Measurements from ENCODE around the gene MAP4K4.
A peak's percentile ranks its signal among the peaks of the same experiment; 100 is the strongest.

Gene MAP4K4

DNA sequence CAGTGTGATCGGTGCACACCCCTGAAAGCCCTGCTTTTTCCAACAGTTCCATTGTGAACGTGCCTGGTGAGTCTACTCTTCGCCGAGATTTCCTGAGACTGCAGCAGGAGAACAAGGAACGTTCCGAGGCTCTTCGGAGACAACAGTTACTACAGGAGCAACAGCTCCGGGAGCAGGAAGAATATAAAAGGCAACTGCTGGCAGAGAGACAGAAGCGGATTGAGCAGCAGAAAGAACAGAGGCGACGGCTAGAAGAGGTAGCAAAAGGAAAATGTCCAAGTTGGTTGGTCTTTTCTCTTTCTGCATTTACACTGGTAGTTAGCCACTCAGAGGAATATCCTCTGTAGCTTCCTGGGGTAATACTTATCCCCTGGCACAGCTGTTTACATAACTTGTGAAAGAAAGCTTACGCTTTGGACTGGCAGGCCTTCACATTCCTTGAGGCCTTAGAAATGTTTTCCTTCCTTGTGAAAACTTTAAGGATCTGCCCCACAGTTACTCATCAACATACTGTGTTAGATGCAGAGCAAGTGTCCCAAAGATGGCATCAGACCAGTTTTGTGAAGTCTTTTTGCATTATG, 146.6 kb downstream of the MAP4K4 start:
- in situ Hi-C loops (cut with HindIII; ENCODE audit: low pct_ligation_motif_present, low sequenced_read_pairs): loop anchor here (25.0 kb wide), 1 partner anchor 407 kb away; no protein-coding TSS in a partner anchor
- Histone ChIP-seq H3K27ac (peak overlapping the region; percentile 59), H3K36me3 (replicated peaks) (peaks cover 66% of the 10 kb centered on the region), H3K4me3 (ENCODE audit: low read depth, low read length) (no peak overlapping the region), H3K27me3 (replicated peaks) (no peaks in the 10 kb centered on the region)
- TF ChIP-seq, protein P1, sequence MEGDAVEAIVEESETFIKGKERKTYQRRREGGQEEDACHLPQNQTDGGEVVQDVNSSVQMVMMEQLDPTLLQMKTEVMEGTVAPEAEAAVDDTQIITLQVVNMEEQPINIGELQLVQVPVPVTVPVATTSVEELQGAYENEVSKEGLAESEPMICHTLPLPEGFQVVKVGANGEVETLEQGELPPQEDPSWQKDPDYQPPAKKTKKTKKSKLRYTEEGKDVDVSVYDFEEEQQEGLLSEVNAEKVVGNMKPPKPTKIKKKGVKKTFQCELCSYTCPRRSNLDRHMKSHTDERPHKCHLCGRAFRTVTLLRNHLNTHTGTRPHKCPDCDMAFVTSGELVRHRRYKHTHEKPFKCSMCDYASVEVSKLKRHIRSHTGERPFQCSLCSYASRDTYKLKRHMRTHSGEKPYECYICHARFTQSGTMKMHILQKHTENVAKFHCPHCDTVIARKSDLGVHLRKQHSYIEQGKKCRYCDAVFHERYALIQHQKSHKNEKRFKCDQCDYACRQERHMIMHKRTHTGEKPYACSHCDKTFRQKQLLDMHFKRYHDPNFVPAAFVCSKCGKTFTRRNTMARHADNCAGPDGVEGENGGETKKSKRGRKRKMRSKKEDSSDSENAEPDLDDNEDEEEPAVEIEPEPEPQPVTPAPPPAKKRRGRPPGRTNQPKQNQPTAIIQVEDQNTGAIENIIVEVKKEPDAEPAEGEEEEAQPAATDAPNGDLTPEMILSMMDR (IDR thresholded peaks at IDR 0.05; ENCODE audit: low read depth, low read length, missing control alignments): no peak
- peak; percentile 69 for DNase-seq

DNA sequence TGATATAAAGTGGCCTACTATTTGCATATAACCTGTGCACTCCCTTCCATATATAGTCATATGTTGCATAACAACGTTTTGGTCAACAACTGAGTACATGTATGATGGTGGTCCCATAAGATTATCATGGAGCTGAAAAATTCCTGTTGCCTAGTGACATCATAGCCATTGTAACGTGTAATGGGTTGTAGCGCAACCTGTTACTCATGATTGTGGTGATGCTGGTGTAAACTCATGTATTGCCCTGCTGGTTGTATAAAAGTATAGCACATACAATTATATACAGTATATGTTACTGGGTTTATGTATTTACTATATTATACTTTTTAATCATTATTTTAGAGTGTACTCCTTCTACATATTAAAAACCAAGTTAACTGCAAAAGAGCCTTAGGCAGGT, 149.5 kb downstream of the MAP4K4 start:
- H3K36me3 ChIP-seq (replicated peaks): peaks cover 52% of the 10 kb centered on the region
- TF ChIP-seq, protein P1 (IDR thresholded peaks at IDR 0.05; ENCODE audit: low read depth, low read length, missing control alignments): no peak
- no peak for DNase-seq
- in situ Hi-C loops (cut with HindIII; ENCODE audit: low pct_ligation_motif_present, low sequenced_read_pairs): loop anchor here (25.0 kb wide), 1 partner anchor 410 kb away; no protein-coding TSS in a partner anchor
- no peaks in the 10 kb centered on the region for H3K27me3 ChIP-seq (replicated peaks)
- no peak overlapping the region for H3K27ac ChIP-seq
- no peak overlapping the region for H3K4me3 ChIP-seq (ENCODE audit: low read depth, low read length)

DNA sequence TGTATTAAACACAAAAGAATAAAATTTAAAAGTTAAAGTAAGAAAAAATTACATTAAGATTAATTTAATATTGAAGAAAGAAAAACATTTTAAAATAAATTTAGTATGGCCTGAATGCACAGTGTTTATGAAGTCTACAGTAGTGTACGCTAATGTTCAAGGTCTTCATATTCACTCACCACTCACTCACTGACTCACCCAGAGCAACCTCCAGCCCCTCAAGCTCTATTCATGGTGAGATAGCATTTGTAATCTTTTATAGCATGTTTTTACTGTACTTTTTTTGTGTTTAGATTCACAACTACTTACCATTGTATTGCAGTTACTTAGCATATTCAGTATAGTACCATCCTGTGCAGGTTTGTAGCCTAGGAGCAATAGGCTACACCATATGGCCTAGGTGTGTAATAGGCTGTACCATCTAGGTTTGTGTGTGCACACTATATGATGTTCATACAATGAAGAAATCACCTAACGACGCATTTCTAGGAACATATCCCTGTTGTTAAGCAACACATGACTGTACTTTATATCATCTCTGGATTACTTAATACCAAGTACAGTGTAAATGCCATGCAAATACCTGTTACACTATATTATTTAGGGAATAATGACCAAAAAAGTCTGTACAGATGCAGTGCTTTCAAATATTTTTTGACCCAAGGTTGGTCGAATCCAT, 150.3 kb downstream of the MAP4K4 start:
- H3K4me3 ChIP-seq (ENCODE audit: low read depth, low read length): no peak overlapping the region
- in situ Hi-C loops (cut with HindIII; ENCODE audit: low pct_ligation_motif_present, low sequenced_read_pairs): loop anchor here (25.0 kb wide), 1 partner anchor 410 kb away; no protein-coding TSS in a partner anchor

DNA sequence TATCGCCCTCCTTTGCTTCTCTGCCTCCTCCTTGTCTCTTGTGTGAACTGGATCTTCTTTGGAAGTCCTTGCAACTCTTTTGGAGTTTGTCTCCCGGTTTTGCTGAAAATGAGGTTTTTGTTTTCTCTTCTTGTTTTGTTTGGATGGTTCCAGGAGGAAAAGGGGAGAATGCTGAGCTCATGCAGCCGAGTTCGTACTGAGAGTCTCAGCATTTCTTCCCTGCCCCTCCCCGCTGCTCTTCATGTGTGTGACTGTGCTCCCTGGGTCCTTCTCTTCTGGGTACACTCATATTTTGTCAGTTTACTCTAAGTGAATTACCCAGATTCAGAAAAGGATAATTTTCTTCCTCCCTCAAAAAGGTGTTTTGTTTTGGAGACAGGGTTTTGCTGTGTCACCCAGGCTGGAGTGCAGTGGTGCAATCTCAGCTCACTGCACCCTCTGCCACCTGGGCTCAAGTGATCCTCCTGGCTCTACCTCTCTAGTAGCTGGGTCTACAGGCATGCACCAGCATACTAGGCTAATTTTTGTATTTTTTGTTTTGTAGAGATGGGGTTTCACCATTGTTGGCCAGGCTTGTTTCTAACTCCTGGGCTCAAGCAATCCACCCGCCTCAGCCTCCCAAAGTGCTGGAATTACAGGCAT, 151.4 kb downstream of the MAP4K4 start:
- no peak for DNase-seq
- TF ChIP-seq, protein P1 (IDR thresholded peaks at IDR 0.05; ENCODE audit: low read depth, low read length, missing control alignments): no peak
- H3K27me3 ChIP-seq (replicated peaks): no peaks in the 10 kb centered on the region
- H3K36me3 ChIP-seq (replicated peaks): peaks cover 52% of the 10 kb centered on the region
- H3K4me3 ChIP-seq (ENCODE audit: low read depth, low read length): no peak overlapping the region
- in situ Hi-C loops (cut with HindIII; ENCODE audit: low pct_ligation_motif_present, low sequenced_read_pairs): loop anchor here (25.0 kb wide), 1 partner anchor 412 kb away; no protein-coding TSS in a partner anchor
- H3K27ac ChIP-seq: no peak overlapping the region

More for the DNA sequence above, 150.3 kb downstream of the MAP4K4 start:
- no peaks in the 10 kb centered on the region for H3K27me3 ChIP-seq (replicated peaks)
- TF ChIP-seq, protein P1 (IDR thresholded peaks at IDR 0.05; ENCODE audit: low read depth, low read length, missing control alignments): no peak
- no peak overlapping the region for H3K27ac ChIP-seq
- peaks cover 49% of the 10 kb centered on the region for H3K36me3 ChIP-seq (replicated peaks)
- DNase-seq: no peak

DNA sequence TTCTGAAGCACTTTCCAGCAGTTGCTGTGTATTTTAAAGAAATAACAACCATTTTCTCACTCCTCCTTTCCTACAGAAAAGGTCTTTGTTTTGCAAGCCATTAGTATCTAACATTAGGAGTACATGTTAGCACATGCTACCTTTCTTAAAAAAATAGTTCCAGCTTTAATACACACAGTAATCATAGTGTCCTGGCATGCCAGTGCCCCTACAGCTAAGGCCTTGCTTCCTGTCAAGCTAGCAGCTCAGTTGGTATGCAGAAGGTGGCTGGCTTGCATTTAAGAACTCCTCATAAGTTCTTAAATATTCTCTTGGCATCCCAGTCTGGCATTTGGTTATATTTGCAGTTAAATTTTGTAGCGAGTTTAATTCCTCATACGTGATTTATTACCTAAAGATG, 152.9 kb downstream of the MAP4K4 start:
- no peak overlapping the region for H3K4me3 ChIP-seq (ENCODE audit: low read depth, low read length)
- no peaks in the 10 kb centered on the region for H3K27me3 ChIP-seq (replicated peaks)
- TF ChIP-seq, protein P1 (IDR thresholded peaks at IDR 0.05; ENCODE audit: low read depth, low read length, missing control alignments): no peak
- H3K27ac ChIP-seq: no peak overlapping the region
- in situ Hi-C loops (cut with HindIII; ENCODE audit: low pct_ligation_motif_present, low sequenced_read_pairs): no loop called here
- H3K36me3 ChIP-seq (replicated peaks): peaks cover 52% of the 10 kb centered on the region
- no peak for DNase-seq

Measured in brain microvascular endothelial cell (primary cell).